LoVo (cell line): ENCODE measurements around the gene SLC43A3.
"Not testable (repeated sequence)": the region's sequence is repeated elsewhere in the genome, so short reads cannot be mapped to it uniquely, and the experiment has no call there.

Experiments
- DNase-seq: peaks from one replicate; pipeline ENCODE4 v3.0.0-alpha.2; 2016; ENCODE audit warnings: low spot score

The SLC43A3 gene

GRCh38 chr11:57378186-57378585 lies 48.7 kb downstream of the SLC43A3 start:
- DNase-seq = no peak

DNA sequence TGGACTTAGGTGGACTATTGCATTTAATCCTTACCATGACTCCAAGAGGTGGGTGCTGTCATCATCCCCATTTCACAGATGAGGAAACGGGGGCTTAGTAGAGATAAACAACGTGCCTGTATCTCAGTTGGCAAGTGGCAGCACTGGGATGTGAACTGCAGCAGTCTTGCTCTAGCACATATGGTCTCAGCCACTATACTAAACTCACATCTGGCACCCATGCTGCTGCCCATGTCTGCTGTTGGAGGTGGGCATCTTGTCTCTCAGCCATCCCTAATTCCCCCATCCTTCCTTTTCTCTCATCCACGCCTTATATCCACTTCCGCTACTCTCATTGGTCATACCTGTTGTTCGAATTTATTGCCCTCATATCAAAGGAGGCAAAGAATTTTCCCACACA lies 49.8 kb downstream of the SLC43A3 start:
- DNase-seq = no peak

DNA sequence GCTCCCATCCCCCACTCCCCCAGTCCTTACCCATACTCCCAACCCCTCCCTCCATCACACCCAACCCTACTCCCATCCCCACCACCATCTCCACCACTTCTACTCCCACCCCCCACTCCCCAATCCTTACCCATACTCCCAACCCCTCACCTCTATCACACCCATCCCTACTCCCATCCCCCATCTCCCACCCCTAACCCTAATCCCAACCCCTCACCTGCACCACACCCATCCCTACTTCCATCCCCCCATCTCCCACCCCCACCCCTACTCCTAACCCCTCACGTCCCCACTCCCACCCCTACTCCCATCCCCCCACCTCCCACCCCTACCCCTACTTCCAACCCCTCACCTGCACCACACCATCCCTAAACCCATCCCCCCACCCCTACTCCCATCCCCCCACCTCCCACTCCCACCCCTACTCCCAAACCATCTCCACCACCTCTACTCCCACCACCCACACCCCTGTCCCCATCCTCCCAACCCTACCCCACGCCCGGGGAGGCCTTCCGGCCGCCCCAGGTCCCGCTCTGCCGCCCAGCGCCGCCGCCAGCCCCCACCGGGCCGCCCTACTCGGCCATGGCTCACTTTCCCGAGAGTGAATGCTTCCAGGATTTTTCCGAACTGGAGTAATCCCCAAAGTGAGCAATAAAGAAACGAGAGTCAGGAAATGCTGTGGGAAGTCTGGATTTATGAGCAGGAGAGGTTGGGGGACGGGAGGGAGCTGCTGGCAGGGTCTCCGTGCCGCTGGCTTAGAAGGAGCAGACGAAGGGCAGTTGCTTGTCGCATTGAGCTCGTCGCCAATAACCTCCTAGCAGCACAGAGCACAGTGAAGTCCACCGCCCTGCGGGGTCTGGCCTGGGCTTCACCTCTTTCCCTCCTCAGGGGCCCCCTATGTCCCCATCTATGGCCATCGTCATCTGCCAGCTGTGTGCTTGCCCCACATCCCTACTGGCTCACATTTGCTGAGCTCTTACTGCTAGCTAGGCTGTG lies 50.5 kb downstream of the SLC43A3 start:
- DNase-seq = no peak

DNA sequence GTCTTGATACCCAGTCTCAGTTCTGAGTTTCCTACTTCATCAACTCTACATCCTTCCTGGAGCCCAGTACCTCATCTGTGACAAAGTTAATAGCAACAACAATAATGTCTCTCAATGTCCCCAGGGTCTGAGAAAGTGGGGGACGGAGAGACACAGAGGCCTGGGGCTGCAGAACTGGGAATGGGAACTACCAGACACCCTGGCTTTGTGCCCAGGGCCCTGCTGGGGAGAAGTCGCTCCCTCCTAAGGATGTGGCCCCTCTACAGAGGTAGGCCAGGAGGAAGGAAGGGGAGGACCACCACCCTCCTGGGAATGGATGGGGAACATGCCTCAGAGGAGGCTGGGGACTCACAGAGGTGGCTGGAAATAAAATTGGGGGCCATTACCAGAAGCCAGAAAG lies 51.4 kb downstream of the SLC43A3 start:
- no peak for DNase-seq

DNA sequence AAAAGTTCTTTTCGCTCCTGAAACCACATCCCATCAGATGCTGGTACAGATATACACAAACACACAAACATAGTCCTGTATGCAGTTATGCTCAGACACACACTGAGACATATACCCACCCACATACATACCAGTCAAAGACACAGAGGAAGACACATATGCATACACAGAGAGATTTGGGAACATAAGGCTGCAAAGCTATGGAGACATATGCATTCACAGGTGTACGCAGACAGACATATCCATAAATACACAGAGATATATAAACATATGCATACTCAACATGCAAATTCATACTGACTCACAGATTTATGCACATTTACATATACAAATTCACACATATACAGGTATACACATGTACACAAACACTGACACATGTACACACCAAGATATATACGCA lies 52.0 kb downstream of the SLC43A3 start:
- DNase-seq = no peak

GRCh38 chr11:57373146-57373545 lies 53.8 kb downstream of the SLC43A3 start:
- no peak for DNase-seq

DNA sequence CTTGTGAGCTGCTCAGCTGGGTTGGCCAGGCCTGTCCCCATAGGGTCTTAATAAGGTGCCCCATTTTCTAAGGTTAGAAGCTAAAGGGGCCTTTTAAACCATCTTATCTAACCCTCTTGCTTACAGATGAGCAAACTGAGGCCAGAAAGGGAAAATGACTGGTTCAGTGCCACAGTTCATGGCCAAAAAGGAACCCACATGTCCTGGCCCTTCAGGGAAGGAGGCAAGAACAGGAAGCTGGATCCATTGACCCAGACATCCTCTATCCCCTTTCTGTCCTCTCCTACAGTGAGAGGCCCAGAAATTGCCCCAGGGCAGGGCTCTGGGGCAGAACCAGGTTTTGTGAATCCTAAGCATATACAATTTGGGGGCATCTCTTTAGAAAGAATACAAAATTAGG lies 56.0 kb downstream of the SLC43A3 start:
- DNase-seq = no peak

GRCh38 chr11:57370251-57370650 lies 56.7 kb downstream of the SLC43A3 start:
- DNase-seq = no peak

- DNase-seq = no peak
Measured at GRCh38 chr11:57368845-57369232, 58.1 kb downstream of the SLC43A3 start.

- DNase-seq = no peak
Measured at GRCh38 chr11:57368106-57368844, 58.6 kb downstream of the SLC43A3 start.

GRCh38 chr11:57364851-57365660 lies 61.9 kb downstream of the SLC43A3 start:
- no peak for DNase-seq

DNA sequence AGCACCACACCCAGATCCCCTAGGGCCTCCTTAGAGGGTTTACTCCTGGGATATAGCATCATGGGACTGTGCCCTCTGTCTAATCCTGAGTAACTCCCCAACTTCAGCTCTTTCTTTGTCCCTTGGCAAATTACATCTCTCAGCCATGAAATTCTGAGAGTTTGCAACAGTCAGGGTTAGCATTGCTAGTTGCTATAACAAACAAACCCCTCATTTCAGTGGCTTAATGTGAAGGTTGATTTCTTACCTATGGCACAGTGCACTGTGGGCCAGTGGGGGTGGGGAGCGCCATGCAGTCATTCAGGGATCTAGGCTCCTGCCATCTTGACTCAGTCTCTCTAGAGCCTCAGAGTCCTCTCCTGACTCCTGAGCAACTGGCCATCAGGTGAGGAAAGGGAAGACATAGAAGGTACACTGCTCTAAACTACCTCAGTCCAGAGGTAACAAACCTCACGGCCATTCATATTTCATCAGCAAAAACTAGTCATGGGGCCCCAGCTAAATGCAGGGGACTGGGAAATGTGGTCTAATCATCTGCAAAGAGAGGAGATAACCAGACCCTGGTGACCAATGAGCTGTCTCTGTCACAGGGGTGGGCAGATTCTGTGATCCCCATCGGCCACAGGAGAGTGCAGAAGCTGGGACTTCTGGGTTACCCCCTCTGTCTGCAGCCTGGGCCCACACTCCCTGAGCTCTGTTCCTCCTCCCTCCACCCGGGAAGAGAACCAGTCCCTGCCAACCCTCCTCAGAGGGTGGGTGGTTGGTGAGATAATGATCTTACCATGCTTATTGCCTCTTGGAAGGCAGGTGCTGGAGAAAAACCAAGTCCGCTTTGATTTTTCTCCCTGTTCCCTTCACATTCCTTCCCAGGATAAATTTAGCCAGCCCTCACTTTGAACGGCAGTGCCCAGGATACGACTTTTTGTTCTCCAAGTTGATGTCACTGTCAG lies 63.5 kb downstream of the SLC43A3 start:
- no peak for DNase-seq

GRCh38 chr11:57361926-57362325 lies 65.0 kb downstream of the SLC43A3 start:
- no peak for DNase-seq

DNA sequence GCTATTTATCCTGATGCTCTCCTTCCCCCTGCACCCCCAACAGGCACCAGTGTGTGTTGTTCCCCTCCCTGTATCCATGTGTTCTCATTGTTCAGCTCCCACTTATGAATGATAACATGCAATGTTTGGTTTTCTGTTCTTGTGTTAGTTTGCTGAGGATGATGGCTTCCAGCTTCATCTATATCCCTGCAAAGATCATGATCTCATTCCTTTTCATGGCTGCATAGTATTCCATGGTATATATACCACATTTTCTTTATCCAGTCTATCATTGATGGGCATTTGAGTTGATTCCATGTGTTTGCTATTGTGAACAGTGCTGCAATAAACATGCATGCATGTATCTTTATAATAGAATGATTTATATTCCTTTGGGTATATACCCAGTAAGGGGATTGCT lies 65.5 kb downstream of the SLC43A3 start:
- DNase-seq = not testable (repeated sequence)

DNA sequence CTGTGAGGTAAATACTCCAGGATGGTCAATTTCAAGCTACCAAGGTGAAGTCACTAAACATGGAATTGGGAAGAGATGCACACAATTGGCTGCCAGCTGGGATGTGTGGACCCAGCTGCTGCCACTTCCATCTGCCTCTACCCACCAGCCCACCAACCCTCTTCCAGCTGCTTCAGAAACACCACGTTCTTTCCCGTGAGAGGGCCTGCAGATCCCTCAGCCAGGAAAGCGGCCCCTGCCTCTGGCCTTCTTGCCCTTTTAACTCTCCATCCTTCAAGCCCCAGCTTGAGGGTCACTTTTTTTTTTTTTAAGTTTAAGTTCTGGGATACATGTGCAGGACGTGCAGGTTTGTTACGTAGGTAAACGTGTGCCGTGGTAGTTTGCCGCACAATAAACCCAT lies 65.9 kb downstream of the SLC43A3 start:
- DNase-seq = no peak

DNA sequence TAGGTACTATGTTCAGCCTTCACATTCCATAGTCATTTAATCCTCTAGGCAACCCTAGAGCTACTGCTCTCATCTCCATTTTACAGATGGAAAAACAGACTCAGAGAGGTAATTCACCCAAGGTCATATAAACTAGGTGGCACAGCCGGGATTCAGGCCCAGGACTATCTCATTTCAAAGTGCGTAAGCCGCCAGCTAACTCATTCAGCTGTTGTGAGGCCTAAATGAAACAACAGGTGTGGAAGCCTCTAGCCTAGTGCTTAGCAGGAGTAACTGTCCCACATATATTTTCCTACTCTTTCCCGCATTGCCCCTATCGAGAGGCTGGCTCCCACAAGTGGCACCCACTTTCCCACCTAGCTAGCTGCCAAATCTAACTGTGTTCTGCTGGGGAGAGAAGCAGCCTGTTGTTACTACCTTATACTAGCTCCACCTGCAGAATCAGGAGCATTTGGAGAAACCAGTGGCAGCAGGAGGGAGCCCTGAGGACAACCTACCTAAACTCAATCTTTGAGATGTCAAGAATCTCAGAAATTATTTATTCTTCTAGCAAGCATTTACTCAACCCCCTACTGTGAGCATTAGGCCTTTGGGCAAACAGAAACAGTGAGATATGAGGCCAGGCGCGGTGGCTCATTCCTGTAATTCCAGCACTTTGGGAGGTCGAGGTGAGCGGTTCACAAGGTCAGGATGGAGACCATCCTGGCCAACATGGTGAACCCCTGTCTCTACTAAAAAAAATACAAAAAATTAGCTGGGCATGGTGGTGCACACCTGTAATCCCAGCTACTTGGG lies 66.8 kb downstream of the SLC43A3 start:
- no peak for DNase-seq

- no peak for DNase-seq
Measured at GRCh38 chr11:57359396-57359795, 67.5 kb downstream of the SLC43A3 start.

DNA sequence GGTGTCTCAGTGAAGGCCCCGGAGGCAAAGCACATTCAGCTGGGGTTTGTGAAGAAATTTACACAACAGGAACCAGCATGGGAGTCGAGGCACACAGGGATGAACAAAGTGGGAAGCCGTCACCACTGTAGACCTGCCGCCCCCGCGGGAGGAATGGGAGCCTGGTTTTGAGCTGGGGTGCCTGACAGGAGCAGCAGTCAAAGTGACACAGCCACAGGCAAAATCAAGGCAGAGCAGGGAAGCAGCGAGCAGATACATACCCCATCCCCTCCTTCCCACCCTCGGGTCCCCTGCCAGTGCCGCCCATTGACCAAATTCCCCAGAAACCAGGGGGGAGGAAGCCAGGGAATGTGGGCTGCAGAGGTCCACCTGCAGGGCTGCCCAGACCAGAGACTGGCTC lies 67.9 kb downstream of the SLC43A3 start:
- no peak for DNase-seq

DNA sequence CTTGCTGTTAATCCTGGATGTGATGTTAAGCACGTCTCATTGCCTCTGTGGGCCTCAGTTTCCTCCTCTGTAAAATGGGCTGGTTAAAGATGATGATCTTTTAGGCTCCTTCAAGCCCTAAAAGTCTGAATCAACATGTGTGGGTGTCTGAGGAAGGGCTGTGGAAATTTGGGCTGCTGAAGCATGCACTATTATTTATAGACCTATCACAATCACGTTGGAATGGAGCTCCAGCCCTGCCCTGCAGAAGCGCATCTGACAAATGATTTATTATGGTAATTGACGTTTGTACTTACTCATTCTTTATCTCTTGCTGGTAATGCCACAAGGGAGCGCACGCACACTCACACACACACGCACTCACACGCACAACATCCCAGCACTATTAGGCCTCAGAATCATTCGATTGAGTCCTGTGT lies 68.4 kb downstream of the SLC43A3 start:
- no peak for DNase-seq

GRCh38 chr11:57357856-57358255 lies 69.1 kb downstream of the SLC43A3 start:
- DNase-seq = no peak
